SH-SY5Y (cell line): ENCODE measurements around the gene ATG10.

Experiments
- GATA2 ChIP-seq: IDR thresholded peaks from 2 replicates; pipeline ENCODE4 v1.6.1; 2011; ENCODE audit warnings: mild to moderate bottlenecking, low read depth, low read length
- GATA3 ChIP-seq: IDR thresholded peaks from 2 replicates; pipeline ENCODE4 v1.6.1; 2011; ENCODE audit warnings: low read depth, mild to moderate bottlenecking, low read length, moderate library complexity

ATG10 gene

DNA sequence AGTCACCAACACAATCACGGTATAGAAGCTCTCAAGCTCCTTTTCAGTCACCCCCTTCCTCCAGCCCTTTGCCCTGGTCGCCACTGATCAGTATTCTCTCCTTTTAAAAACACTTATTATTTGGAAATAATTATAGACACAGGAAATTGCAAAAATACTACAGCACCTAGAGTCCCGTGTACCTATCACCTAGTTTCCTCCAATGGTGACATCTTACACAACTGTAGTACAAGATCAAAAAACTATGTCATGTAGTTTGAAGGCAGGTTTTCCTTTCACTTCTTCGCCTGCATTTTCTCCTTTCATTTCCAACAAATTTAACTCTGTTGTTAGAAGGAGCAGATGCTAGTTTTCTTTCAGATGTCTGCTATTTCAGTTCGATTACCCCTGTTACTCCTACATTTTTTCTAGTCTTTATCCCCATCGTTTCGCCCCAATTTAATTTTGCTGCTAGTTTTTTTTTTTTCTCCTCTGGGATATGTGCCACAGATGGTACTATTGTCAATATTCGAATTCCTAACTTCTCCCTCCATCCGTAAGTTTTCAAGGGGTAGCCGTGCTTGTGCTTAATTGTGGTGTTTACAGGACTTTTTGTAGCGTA, 612 bp upstream of the ATG10 start:
- TF ChIP-seq GATA3 (no peak), GATA2 (no peak)

GRCh38 chr5:81972492-81972783, 615 bp downstream of the ATG10 start:
- TF ChIP-seq GATA2 (no peak), GATA3 (no peak)

GRCh38 chr5:81980160-81980559, 8.3 kb downstream of the ATG10 start:
- no peak for TF ChIP-seq GATA2
- no peak for TF ChIP-seq GATA3

DNA sequence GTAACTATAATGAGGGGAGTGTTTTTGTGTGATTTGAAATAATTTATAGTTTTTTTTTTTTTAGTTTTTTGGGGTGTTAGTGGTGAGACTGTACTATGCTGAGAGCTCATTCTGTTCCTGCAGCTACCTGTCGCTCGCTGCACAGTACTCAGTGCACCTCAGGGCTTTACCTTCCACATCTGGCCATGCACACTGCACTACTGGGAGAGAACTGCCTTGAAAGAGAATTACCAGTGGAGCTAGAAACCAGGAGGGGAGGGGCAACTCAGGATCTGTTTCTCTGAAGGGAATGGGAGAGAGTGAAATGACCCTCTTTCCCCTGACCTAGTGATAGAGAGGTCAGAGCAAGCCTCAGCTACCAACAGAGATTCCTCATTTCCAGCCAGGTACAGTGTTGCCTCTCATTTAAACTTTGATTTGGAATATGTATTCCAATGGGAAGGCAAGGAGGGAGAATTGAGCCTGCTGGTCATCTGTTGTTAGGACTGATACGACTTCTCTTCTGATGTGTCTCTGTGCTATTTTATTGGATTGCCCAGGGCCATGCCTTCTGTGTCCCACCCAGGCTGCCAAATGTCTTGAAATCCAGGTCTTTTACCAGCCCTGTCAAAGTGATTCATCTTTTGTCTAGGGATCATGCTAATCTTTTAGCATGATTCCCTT, 8.9 kb downstream of the ATG10 start:
- TF ChIP-seq GATA2 = no peak
- TF ChIP-seq GATA3 = no peak

GRCh38 chr5:81986126-81986525, 14.3 kb downstream of the ATG10 start:
- TF ChIP-seq GATA3 (no peak), GATA2 (no peak)

GRCh38 chr5:81989204-81989603, 17.4 kb downstream of the ATG10 start:
- TF ChIP-seq GATA3 (no peak), GATA2 (no peak)

DNA sequence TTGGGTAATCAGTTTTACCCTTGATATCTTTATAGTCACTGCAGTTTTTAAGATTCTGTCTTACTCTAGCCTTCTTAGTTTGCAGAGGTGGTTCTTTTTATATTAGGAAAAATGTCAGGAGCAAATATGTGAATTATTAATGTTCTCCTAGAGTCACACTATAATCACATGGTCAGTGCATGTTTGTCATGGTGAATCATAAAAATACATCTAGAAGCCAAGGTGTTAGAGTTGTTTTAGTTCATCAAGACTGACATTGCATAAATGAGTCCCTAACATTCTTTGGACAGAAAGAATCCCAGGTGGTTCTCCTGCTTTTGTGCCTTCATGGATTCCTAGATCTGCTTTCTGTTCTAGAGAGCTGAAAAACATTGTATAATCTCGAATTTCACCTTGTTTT, 22.9 kb downstream of the ATG10 start:
- TF ChIP-seq GATA3 (no peak), GATA2 (no peak)

DNA sequence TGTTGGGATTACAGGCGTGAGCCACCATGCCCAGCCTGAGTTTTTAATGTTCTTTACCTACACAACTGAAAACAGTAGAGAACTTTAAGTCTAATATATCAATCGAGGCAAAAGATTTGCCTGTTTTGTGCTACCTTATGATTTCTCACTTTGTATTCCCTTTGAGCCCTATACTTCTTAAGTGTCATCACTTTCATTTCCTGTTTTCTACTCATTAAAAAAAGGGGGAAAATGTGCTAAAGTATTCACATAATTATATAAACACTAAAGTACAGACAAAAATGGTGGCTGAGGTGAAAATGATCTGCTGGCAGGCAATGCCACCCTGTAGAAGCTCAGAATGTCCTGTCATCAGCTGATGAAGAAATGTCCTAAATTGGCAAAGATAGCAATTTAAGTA, 23.6 kb downstream of the ATG10 start:
- TF ChIP-seq GATA3 = no peak
- no peak for TF ChIP-seq GATA2

GRCh38 chr5:82004511-82004910, 32.7 kb downstream of the ATG10 start:
- TF ChIP-seq GATA3 = no peak
- TF ChIP-seq GATA2 = no peak

DNA sequence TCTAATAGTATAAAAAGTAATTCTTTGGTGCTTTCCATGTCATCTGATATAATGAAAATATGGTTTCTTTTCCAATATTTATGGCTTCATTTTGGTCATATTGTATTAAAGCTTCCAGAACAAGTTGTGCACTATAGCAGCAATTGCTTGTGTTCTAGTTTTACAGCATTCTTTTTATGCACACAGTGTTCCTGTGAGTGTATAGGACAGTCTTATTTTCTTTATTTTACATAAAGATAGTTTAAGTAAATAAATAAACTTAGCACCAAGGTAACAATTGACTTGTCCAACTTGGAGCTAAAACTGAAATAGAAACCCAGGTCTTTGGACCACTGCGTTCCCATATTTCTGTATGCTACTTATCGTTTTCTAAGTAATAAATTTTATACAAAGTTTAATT, 38.9 kb downstream of the ATG10 start:
- TF ChIP-seq GATA3 (no peak), GATA2 (no peak)

DNA sequence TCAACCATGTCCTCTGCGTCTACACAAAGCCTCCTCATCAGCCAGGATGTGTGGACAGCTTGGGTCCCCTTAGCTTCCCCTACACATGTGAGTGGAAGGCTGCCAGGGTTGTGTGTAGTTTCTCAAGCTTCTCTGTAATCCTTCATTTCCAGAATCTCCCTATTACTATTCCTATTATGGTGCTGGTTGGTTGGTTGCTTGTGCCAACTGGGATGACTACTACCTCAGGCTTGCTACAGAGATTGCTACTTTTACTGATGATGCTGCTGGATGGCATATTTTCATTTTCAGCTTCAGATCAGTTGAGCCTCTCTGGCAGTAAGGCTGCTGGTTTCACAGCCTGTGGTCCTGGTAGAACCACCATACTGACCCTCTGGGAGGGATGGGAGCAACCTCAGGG, 39.9 kb downstream of the ATG10 start:
- TF ChIP-seq GATA3 = no peak
- TF ChIP-seq GATA2 = no peak

DNA sequence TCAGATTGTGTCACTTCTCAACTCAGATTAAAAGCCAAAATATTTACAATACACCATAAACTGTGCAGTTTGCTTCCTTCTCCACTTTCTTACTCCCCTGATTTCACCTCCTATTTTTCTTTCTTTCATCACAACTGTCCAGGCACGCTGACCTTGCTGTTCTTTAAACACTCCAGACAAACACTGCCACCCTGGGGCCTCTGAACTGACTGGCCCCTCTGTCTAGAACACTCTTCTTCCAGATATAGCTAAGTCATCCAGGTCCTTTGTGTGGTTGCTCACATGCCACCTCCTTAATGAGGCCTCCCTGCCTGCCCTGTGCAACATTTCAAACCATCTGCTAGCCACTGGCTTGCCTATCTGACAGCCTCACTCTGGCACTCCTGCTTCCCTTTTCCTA, 46.6 kb downstream of the ATG10 start:
- no peak for TF ChIP-seq GATA3

GRCh38 chr5:82019342-82020138, 47.7 kb downstream of the ATG10 start:
- no peak for TF ChIP-seq GATA3

DNA sequence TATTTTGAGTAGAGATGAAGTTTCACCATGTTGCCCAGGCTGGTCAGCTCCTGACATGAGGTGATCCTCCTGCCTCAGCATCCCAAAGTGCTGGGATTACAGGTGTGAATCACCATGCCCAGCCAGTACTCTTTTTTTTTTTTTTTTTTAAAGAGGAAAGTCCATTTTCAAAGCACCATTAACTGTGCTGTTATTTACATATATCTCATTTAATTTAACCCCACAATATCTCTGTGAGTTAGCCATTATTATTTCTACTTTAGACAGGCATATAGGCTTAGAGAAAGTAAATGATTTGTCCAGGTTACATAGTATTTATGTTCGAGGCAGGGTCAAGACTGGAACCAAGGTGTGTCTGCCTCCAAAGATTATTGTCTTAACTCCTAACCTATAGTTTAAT, 50.7 kb downstream of the ATG10 start:
- TF ChIP-seq GATA3 = no peak
- no peak for TF ChIP-seq GATA2

DNA sequence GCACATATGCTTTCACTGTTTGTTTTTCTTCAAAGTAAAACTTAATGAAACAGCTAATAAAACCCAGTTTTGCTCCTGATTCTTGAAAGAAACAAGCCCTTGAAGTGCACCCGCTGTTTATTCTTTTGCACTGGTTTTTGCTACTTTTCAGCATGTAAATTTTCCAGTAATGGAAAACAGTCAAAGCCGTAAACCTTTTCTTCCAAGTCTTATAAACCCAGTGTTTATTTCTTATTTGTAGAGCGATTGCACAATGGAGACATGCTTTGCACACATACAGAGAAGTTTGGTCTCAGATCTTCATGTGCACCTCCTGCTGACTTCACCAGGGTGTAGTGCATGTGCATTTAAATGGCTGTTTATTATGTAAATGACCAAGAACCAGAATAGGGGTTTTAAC, 51.8 kb downstream of the ATG10 start:
- TF ChIP-seq GATA2 = no peak
